ENCODE data around the gene DDR2. TPM values are rescaled to one million over a fixed set of nuclear protein-coding genes. Genes with fewer than 3 reads are reported as not detected.

Gene DDR2
- total and polyA plus RNA-seq, 8 donors: 28.5 to 47.9 (median 45.0) TPM

DNA sequence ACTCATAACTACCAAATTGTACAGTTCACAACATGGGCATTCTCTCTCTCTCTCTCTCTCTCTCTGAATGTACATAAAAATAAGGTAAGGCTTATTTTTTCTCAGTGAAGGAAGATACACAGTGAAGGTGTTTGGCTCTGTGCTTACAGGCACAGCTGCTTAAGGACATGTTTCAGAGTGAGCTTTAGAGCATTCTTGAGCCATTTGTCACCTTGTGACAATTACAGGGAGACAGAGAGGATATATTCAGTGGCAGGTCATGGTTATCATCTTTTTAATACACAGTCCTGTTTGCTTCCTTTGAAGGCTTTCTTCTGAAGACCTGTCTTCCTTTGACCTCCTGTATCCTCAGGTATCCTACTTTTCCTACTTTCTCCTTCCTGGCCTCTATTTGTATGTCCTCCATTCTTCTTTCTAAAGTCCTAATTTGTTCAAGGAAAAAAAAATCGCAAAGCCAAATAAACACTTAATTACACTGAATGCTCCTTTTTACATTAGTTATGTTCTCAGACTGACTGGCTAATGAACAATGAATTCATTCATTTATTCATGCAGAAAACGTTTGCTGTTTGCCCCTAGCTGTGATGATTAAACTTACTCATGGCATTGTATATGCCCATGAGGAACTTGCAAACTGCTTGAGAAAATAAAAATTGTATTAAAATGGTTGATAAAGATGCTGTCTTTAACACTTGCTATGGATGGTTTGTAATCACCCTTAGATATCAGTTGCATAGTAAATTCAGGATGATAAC lies 191.7 kb downstream of the DDR2 start:
- intact Hi-C loops (cut with DNase I): no loop called here

DNA sequence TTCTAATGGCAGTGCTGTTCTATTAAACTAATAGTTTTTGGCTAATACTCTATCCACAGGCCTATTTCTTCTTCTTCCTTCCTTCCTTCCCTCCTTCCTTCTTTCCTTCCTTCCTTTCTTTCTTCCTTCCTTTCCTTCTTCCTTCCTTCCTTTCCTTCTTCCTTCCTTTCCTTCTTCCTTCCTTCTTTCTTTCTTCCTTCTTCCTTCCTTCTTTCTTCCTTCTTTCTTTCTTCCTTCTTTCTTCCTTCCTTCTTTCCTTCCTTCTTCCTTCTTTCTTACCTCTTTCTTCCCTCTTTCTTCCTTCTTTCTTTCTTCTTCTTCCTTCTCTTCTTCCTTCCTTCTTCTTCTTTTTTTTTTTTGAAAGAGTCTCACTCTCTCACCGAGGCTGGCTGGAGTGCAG lies 197.0 kb downstream of the DDR2 start:
- H3K27ac ChIP-seq: no peak overlapping the region
- no peaks in the 10 kb centered on the region for H3K4me1 ChIP-seq
- H3K36me3 ChIP-seq: no peaks in the 10 kb centered on the region
- H3K4me3 ChIP-seq: no peak overlapping the region
- H3K9me3 ChIP-seq: no peaks in the 10 kb centered on the region
- DNase-seq (no peak), ATAC-seq (no peak)
- H3K27me3 ChIP-seq: peaks cover 0 to 16% of the 10 kb centered on the region in 2 donors
- intact Hi-C loops (cut with DNase I): no loop called here
- TF ChIP-seq, protein P1, sequence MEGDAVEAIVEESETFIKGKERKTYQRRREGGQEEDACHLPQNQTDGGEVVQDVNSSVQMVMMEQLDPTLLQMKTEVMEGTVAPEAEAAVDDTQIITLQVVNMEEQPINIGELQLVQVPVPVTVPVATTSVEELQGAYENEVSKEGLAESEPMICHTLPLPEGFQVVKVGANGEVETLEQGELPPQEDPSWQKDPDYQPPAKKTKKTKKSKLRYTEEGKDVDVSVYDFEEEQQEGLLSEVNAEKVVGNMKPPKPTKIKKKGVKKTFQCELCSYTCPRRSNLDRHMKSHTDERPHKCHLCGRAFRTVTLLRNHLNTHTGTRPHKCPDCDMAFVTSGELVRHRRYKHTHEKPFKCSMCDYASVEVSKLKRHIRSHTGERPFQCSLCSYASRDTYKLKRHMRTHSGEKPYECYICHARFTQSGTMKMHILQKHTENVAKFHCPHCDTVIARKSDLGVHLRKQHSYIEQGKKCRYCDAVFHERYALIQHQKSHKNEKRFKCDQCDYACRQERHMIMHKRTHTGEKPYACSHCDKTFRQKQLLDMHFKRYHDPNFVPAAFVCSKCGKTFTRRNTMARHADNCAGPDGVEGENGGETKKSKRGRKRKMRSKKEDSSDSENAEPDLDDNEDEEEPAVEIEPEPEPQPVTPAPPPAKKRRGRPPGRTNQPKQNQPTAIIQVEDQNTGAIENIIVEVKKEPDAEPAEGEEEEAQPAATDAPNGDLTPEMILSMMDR (IDR thresholded peaks at IDR 0.05): no peak

More for the DNA sequence above, 191.7 kb downstream of the DDR2 start:
- no peak overlapping the region for H3K27ac ChIP-seq
- TF ChIP-seq, protein P1 (IDR thresholded peaks at IDR 0.05): no peak
- H3K9me3 ChIP-seq: no peaks in the 10 kb centered on the region
- no peaks in the 10 kb centered on the region for H3K36me3 ChIP-seq
- ATAC-seq: no peak
- H3K4me3 ChIP-seq: no peak overlapping the region
- peaks cover 7 to 49% of the 10 kb centered on the region in 2 donors for H3K27me3 ChIP-seq
- peaks cover 7 to 8% of the 10 kb centered on the region in 2 donors for H3K4me1 ChIP-seq
- no peak for DNase-seq

GRCh38 chr1:162832470-162832869 lies 200.2 kb downstream of the DDR2 start:
- TF ChIP-seq, protein P1 (IDR thresholded peaks at IDR 0.05): no peak
- Histone ChIP-seq H3K4me3 (no peak overlapping the region), H3K9me3 (no peaks in the 10 kb centered on the region), H3K4me1 (no peaks in the 10 kb centered on the region), H3K36me3 (no peaks in the 10 kb centered on the region), H3K27ac (no peak overlapping the region), H3K27me3 (peaks cover 0 to 2% of the 10 kb centered on the region in 2 donors)
- no peak for ATAC-seq
- intact Hi-C loops (cut with DNase I): no loop called here
- DNase-seq: no peak

GRCh38 chr1:162835157-162835899 lies 203.1 kb downstream of the DDR2 start:
- DNase-seq (no peak), ATAC-seq (no peak)
- Histone ChIP-seq H3K4me1 (no peaks in the 10 kb centered on the region), H3K4me3 (no peak overlapping the region), H3K27me3 (no peaks in the 10 kb centered on the region), H3K9me3 (peaks cover 0 to 18% of the 10 kb centered on the region in 2 donors), H3K27ac (no peak overlapping the region), H3K36me3 (no peaks in the 10 kb centered on the region)
- TF ChIP-seq, protein P1 (IDR thresholded peaks at IDR 0.05): no peak
- intact Hi-C loops (cut with DNase I): no loop called here

Other genes starting within 250 kb of the DDR2 start
- gene SH2D1B, start 220.3 kb upstream of the DDR2 start, total RNA-seq: 1 to 10 TPM in 1 of 2 donors, under 1 TPM in 1; 0.68 to 1.2 TPM
- gene SH2D1B, start 220.3 kb upstream of the DDR2 start, polyA plus RNA-seq (ENCODE audit: insufficient read length in 6 of 6): under 1 TPM; 0.25 to 0.96 (median 0.70) TPM
- gene UHMK1, start 134.6 kb upstream of the DDR2 start, total RNA-seq: 10 to 100 TPM; 53.1 to 56.6 TPM
- gene UHMK1, start 134.6 kb upstream of the DDR2 start, polyA plus RNA-seq (ENCODE audit: insufficient read length in 6 of 6): 10 to 100 TPM; 28.8 to 36.8 (median 33.5) TPM
- gene UAP1, start 70.7 kb upstream of the DDR2 start, total RNA-seq: 10 to 100 TPM; 34.8 to 41.6 TPM
- 10 to 100 TPM; 32.1 to 41.2 (median 39.2) TPM for gene UAP1, start 70.7 kb upstream of the DDR2 start, polyA plus RNA-seq (ENCODE audit: insufficient read length in 6 of 6)
- gene HSD17B7, start 158.2 kb downstream of the DDR2 start, total RNA-seq: 10 to 100 TPM; 19.7 to 33.7 TPM
- 10 to 100 TPM; 16.4 to 26.5 (median 22.2) TPM for gene HSD17B7, start 158.2 kb downstream of the DDR2 start, polyA plus RNA-seq (ENCODE audit: insufficient read length in 6 of 6)
- 1 to 10 TPM; 1.5 to 2.1 TPM for gene CCDC190, start 228.7 kb downstream of the DDR2 start, total RNA-seq
- under 1 TPM; 0.22 to 0.68 (median 0.54) TPM for gene CCDC190, start 228.7 kb downstream of the DDR2 start, polyA plus RNA-seq (ENCODE audit: insufficient read length in 6 of 6)